ENCODE data around the gene RTTN. TPM values are rescaled to one million over a fixed set of nuclear protein-coding genes. Genes with fewer than 3 reads are reported as not detected.

RTTN gene
- total RNA-seq, 2 donors from 2014 or later = 36.4 to 45.6 TPM

DNA sequence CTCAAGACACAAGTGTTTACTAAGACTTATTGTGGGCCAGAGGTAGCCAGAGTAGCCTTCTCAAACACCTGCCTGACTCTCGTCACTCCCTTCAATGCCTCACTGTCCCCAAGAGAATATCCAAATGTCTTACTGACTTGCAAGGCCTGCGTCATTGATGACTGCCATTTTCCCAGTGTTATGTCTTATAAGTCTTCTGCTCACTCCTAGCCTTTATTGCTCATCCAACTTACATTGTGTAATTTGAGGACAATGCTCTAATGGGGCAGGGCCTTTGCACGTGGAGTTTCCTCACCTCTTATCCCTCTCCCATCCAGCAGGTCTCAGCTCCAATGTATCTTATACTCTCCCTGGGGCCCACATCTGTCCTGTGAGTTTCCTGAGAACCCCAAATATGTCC lies 247.7 kb downstream of the RTTN start:
- Mint-ChIP-seq H3K27ac (no peak overlapping the region), H3K9me3 (no peaks in the 10 kb centered on the region), H3K27me3 (no peaks in the 10 kb centered on the region), H3K4me3 (no peak overlapping the region), H3K4me1 (peaks cover 17% of the 10 kb centered on the region), H3K36me3 (ENCODE audit: low read depth) (peaks cover 17% of the 10 kb centered on the region)
- ATAC-seq (replicated peaks) = peak; percentile 17

DNA sequence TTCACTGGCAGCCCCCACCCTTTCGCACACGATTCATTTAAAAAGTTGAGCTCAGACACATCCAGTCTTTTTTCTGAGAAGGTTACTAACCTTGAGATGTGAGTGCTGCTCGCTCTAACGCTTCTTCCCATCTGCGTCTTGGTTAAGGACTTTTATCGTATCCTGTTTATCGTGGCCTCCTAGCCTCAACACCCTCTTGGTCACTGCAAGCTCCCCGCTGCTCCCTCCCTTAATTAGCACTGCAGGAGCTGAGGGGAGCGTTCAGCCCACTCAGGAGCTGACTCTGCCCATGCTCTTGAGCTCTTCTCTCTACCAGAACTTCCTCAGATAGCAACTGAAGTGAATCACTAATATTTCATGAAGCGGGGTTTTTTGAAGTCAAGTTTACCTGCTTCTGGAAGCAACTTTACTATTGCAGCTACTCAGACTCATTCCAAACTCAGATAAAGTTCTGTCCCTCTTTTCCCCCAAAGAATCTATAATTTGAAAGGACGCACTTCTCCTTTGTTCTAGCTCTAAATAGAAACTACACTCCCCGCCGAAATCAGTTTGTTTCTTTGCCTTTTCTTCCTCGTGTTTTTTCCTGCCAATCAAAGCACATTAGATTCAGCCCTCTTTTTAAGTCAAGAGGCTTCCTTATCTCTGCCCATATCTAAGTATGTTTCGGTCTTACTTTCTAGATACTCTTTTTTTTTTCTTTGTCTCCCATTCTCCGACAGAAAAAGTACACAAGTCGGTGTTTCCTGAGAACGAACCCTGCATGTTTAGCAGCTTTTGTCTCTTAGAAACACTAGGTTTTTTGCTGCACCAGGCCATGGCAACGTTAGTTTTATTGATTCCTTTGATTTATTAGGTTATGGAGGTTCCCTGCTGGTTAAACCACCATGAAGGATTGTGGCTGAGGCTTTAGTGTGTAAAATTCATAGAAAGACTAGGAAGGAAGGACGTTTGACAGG lies 248.5 kb downstream of the RTTN start:
- H3K27me3 Mint-ChIP-seq = no peaks in the 10 kb centered on the region
- ATAC-seq (replicated peaks) = peak; percentile 53
- H3K9me3 Mint-ChIP-seq = no peaks in the 10 kb centered on the region
- no peak overlapping the region for H3K4me3 Mint-ChIP-seq
- no peak overlapping the region for H3K27ac Mint-ChIP-seq
- H3K4me1 Mint-ChIP-seq = peaks cover 20% of the 10 kb centered on the region
- peaks cover 22% of the 10 kb centered on the region for H3K36me3 Mint-ChIP-seq (ENCODE audit: low read depth)

DNA sequence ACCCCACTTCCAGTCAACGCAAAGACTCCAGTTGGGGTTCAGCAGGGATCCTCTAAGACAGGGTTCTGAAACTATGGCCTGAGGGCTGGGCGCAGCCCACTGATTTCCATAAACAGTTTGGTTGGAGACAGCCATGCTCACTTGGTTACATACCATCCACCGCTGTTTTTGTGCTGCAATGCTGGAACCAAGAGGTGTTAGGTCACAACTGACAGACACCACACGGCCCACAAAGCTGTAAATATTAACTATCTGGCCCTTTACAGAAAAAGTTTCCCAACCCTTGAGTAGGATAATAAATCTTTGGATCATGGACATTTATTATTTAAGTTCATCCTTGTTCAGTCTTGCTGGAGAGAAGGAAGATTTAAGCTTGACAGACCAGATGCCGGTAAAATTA lies 249.4 kb downstream of the RTTN start:
- Mint-ChIP-seq H3K27me3 (no peaks in the 10 kb centered on the region), H3K36me3 (ENCODE audit: low read depth) (peaks cover 31% of the 10 kb centered on the region), H3K9me3 (no peaks in the 10 kb centered on the region), H3K4me1 (peaks cover 29% of the 10 kb centered on the region), H3K4me3 (no peak overlapping the region), H3K27ac (no peak overlapping the region)
- peak; percentile 34 for ATAC-seq (replicated peaks)

DNA sequence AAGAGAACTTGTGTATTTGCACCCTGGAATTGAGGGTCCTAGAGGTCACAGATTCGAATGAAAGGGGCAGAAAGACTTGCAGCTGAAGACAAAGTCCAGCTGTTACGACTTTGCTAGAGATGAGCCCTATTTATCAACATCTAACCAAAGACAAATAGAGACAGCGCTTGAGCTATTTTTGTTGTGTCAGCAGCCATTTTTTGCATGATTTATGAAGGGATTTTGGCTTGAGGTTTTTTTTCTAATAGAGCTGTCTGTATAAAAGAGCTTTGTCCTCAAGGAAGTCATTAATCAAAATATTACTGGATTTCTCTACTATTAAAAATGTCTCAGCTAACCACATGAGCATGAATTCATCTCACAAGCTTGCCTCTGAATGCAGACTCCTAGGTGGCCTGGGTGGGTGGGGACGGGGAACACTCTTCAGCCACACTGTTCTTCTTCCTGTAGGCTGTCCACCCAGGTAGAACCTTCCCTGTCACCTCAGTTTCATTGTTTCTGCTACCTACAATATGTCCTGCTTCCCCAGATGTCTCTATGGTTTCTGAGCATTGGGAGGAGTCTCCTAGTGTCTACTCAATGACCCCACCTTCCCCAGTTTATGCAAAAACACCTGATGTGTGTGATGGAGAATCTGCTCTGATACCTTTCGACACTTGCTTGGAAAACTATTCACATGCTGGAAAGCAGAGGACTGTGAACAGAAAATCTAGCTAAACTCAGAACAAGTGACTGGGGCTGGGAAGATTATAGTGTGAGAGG lies 250.6 kb downstream of the RTTN start:
- ATAC-seq (replicated peaks) = peak; percentile 8
- H3K4me3 Mint-ChIP-seq = no peak overlapping the region
- H3K27ac Mint-ChIP-seq = no peak overlapping the region
- peaks cover 31% of the 10 kb centered on the region for H3K36me3 Mint-ChIP-seq (ENCODE audit: low read depth)
- no peaks in the 10 kb centered on the region for H3K9me3 Mint-ChIP-seq
- H3K27me3 Mint-ChIP-seq = no peaks in the 10 kb centered on the region
- peaks cover 29% of the 10 kb centered on the region for H3K4me1 Mint-ChIP-seq

DNA sequence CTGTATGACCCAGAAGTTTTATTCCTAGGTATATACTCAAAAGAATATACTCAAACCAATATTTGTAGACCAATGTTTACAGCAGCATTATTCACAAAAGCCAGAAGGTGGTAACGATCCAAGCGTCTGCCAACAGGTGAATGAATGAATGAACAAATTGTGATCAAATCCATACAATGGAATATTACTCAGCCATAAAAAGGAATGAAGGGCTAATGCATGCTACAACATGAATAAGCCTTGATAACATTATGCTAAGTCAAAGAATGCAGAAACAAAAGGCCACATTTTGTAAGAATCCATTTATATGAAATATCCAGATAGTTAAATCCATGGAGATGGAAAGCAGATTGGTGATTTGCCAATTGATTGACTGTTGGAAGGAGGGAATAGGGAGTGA lies 252.3 kb downstream of the RTTN start:
- H3K27ac Mint-ChIP-seq = peak overlapping the region; percentile 55
- peaks cover 31% of the 10 kb centered on the region for H3K36me3 Mint-ChIP-seq (ENCODE audit: low read depth)
- H3K27me3 Mint-ChIP-seq = no peaks in the 10 kb centered on the region
- ATAC-seq (replicated peaks) = no peak
- peaks cover 24% of the 10 kb centered on the region for H3K4me1 Mint-ChIP-seq
- no peak overlapping the region for H3K4me3 Mint-ChIP-seq
- no peaks in the 10 kb centered on the region for H3K9me3 Mint-ChIP-seq

Other genes with a start within 250 kb of the RTTN start
- 1 to 10 TPM in 1 of 2 donors, under 1 TPM in 1; 0.58 to 1.6 TPM for gene SOCS6, start 83.4 kb upstream of the RTTN start, total RNA-seq

Measured in activated T-helper 17 cell treated with anti-CD3 and anti-CD28 coated beads, Interleukin-2, amount 50 U/mL, for 72 hours (primary cell).